ENCODE data around the gene NME9. TPM values are rescaled to one million over a fixed set of nuclear protein-coding genes. Genes with fewer than 3 reads are reported as not detected.

The NME9 gene
- total RNA-seq, 2 donors from 2014 or later = 0.40 to 1.3 TPM

GRCh38 chr3:138260611-138261010 lies 69.0 kb downstream of the NME9 start:
- Mint-ChIP-seq H3K27me3 (ENCODE audit: insufficient read depth) (no peaks in the 10 kb centered on the region), H3K27ac (no peak overlapping the region), H3K36me3 (ENCODE audit: low read depth) (peaks cover 10% of the 10 kb centered on the region), H3K4me1 (no peaks in the 10 kb centered on the region), H3K9me3 (no peaks in the 10 kb centered on the region), H3K4me3 (no peak overlapping the region)
- TF ChIP-seq CTCF (conservative IDR thresholded peaks at IDR 0.05) = no peak
- H3K27ac ChIP-seq (ENCODE audit: low read depth, low read length) = no peak overlapping the region
- H3K9ac ChIP-seq (ENCODE audit: extremely low read depth, low read length, poor library complexity, severe bottlenecking) = no peak overlapping the region
- H3K4me3 ChIP-seq (ENCODE audit: low read length) = no peak overlapping the region
- no peaks in the 10 kb centered on the region for H3K4me1 ChIP-seq (ENCODE audit: control insufficient read depth, insufficient read depth, low read length)
- WGBS, 2 experiments (ENCODE audit: insufficient coverage in 1 of 2, insufficient read length in 1 of 2) = 92 to 100% methylated on average over 1 of the region's 1 CpG
- no peaks in the 10 kb centered on the region for H3K27me3 ChIP-seq (ENCODE audit: control insufficient read depth, insufficient read depth, low read length, poor library complexity, severe bottlenecking)
- H3K36me3 ChIP-seq (ENCODE audit: control insufficient read depth, insufficient read depth, low read length) = peaks cover 12% of the 10 kb centered on the region
- DNase-seq = no peak
- H3K9me3 ChIP-seq (ENCODE audit: control insufficient read depth, low read length) = no peaks in the 10 kb centered on the region

- Histone ChIP-seq H3K27ac (ENCODE audit: low read depth, low read length) (no peak overlapping the region), H3K9me3 (ENCODE audit: control insufficient read depth, low read length) (no peaks in the 10 kb centered on the region), H3K27me3 (ENCODE audit: control insufficient read depth, insufficient read depth, low read length, poor library complexity, severe bottlenecking) (no peaks in the 10 kb centered on the region), H3K9ac (ENCODE audit: extremely low read depth, low read length, poor library complexity, severe bottlenecking) (no peak overlapping the region), H3K36me3 (ENCODE audit: control insufficient read depth, insufficient read depth, low read length) (peaks cover 6% of the 10 kb centered on the region), H3K4me1 (ENCODE audit: control insufficient read depth, insufficient read depth, low read length) (no peaks in the 10 kb centered on the region), H3K4me3 (ENCODE audit: low read length) (no peak overlapping the region)
- H3K9me3 Mint-ChIP-seq = no peaks in the 10 kb centered on the region
- no peaks in the 10 kb centered on the region for H3K4me1 Mint-ChIP-seq
- H3K4me3 Mint-ChIP-seq = no peak overlapping the region
- peaks cover 11% of the 10 kb centered on the region for H3K36me3 Mint-ChIP-seq (ENCODE audit: low read depth)
- no peak for DNase-seq
- H3K27ac Mint-ChIP-seq = no peak overlapping the region
- 92 to 97% methylated on average over 4 of the region's 4 CpGs for WGBS, 2 experiments (ENCODE audit: insufficient coverage in 1 of 2, insufficient read length in 1 of 2)
- H3K27me3 Mint-ChIP-seq (ENCODE audit: insufficient read depth) = no peaks in the 10 kb centered on the region
- no peak for TF ChIP-seq CTCF (conservative IDR thresholded peaks at IDR 0.05)
Measured at GRCh38 chr3:138259126-138259525, 70.5 kb downstream of the NME9 start.

GRCh38 chr3:138257986-138258385 lies 71.7 kb downstream of the NME9 start:
- 97 to 100% methylated on average over 1 of the region's 1 CpG for WGBS, 2 experiments (ENCODE audit: insufficient coverage in 1 of 2, insufficient read length in 1 of 2)
- no peak overlapping the region for H3K27ac ChIP-seq (ENCODE audit: low read depth, low read length)
- Mint-ChIP-seq H3K4me1 (no peaks in the 10 kb centered on the region), H3K27ac (no peak overlapping the region), H3K9me3 (no peaks in the 10 kb centered on the region), H3K4me3 (no peak overlapping the region), H3K36me3 (ENCODE audit: low read depth) (peaks cover 7% of the 10 kb centered on the region), H3K27me3 (ENCODE audit: insufficient read depth) (no peaks in the 10 kb centered on the region)
- H3K9me3 ChIP-seq (ENCODE audit: control insufficient read depth, low read length) = no peaks in the 10 kb centered on the region
- TF ChIP-seq CTCF (conservative IDR thresholded peaks at IDR 0.05) = no peak
- no peak for DNase-seq
- no peaks in the 10 kb centered on the region for H3K36me3 ChIP-seq (ENCODE audit: control insufficient read depth, insufficient read depth, low read length)
- H3K9ac ChIP-seq (ENCODE audit: extremely low read depth, low read length, poor library complexity, severe bottlenecking) = no peak overlapping the region
- H3K4me3 ChIP-seq (ENCODE audit: low read length) = no peak overlapping the region
- no peaks in the 10 kb centered on the region for H3K27me3 ChIP-seq (ENCODE audit: control insufficient read depth, insufficient read depth, low read length, poor library complexity, severe bottlenecking)
- no peaks in the 10 kb centered on the region for H3K4me1 ChIP-seq (ENCODE audit: control insufficient read depth, insufficient read depth, low read length)

Measured in endodermal cell (in vitro differentiated cells).